GM19328 (cell line): ENCODE data around the gene MARCHF9.

Experiments used
- ATAC-seq: cut with Tn5 transposase; IDR thresholded peaks from one replicate; pipeline ENCODE4 v1.9.1; 2021; ENCODE audit warnings: mild to moderate bottlenecking, moderate library complexity; ENCODE audit not compliant: unreplicated experiment

Gene MARCHF9

DNA sequence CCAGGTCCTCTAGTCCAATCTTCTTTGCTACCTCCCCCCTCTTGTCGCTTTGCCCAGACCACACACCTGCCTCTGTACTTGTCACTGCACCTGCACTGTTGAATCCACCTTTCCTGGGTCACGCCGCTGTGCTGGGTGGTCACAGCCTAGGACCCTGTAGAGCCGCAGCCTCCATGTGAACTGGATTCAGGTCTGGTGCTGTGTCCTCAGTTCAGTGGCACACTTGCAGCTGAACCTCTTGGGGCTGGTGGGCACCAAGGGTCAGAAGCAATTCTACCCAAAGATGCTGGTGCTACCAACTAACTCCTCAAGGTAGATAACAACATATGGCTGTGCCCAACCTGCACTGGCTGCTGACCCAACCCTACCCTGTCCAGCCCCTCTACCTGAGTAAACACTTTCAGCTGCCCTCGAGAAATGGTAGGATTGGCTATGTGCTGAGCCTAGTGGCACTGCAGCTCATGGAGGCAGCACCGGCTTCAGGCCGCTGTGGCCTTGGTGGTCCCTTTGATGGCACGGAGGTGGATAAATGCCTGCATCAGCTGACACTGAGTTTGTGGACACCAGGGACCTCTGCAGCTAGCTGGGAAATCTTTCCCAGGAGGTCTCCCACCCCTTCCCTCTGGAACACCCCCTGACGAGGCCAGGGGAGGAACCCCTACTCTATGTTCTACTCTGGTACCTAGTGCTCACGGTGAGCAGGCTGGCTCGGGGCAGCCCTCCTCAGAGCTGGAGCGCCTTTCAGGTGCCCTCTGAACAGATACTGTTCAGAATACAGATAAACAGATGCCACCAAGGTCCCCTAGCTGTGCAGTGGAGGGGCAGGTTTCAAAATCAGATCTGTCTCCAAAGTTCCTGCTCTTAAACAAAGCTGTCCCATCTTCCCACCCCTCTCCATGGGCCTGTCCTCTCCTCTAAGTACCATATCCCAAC, 30.6 kb upstream of the MARCHF9 start:
- no peak for ATAC-seq

DNA sequence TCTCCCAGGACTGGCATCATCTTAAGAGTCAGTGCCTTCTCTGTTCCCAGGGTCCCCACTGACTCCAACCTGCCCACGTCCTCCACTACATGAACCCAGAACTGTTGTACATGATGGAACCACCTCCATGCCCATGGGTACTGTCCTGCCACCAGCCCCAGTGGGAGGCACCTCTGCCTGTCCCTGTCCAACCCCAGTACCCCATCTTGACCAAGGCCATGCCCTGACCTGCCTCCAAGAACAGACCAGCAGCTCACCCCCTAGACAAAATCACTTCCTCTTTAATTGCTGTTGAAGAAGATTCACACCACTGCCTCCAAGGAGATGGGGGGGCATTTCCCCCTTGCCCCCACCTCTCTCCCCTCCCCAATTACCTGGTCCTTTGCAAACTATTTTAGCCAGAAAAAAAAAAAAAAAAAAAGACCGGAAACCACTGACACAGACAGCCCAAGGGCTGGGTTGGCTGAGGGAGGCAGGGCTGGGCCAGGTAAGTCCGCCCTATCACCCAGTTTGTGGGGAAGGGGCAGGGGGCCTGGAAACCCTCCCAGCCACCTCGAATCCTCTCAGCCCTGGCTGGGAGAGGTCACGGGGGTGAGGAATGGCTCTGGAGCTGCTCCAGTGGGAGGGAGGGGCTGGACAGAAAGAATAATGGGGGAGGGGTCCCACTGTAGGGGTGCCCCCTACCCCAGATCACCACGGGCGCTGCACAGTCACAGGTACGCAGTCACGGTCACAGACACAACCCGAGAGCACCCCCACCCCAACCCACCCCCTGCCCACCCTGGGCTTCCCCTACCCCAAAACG, 29.8 kb upstream of the MARCHF9 start:
- ATAC-seq, result no peak

DNA sequence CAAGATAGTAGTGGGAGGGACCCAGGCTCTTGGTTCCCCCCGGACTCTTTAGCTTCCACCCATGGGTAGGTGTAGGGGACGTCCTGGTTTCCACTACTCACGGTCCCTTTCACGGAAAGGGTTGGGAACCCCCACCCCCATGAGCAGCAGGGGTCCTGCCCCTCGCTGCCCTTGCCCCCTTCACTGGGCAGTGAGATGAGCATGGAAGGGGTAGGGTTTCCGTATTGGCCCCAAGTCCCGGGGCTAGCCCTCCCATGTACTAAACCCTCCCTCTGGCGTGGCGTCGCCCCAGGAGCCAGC, 29.1 kb upstream of the MARCHF9 start:
- ATAC-seq, result no peak

DNA sequence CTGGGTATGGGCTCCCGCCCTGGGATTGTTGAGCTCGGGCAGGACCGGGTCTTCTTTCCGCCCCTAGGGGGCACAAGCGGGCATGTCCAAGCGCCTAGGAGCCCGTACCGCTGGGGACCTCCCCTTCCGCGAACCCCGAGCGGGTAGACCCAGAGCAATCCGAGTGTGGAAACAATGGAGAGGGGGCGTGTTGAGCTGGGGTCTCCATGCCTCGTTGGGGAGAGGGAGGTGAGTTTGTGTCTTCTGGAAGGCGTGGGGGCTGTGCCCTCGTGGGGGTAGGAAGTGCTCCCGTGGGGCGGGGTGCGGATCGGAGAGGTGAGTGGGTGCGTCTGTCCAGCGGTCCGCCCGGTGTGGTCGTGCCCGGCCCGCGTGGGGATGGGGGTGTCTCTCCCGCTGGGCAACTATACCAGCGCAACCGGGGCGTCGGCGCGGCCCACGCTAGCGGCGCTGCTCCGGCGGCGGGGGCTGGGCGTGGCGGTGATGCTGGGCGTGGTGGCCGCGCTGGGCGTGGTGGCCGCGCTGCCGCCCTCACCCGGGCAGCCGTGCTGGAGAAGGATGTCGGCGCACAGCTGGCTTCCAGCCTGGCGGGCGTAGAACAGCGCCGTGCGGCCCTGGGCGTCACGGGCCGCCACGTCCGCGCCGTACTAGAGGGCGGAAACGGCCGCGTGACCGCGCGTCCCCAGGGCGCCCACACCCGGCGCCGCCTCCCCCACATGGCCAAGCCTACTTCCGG, 28.6 kb upstream of the MARCHF9 start:
- ATAC-seq, result no peak

DNA sequence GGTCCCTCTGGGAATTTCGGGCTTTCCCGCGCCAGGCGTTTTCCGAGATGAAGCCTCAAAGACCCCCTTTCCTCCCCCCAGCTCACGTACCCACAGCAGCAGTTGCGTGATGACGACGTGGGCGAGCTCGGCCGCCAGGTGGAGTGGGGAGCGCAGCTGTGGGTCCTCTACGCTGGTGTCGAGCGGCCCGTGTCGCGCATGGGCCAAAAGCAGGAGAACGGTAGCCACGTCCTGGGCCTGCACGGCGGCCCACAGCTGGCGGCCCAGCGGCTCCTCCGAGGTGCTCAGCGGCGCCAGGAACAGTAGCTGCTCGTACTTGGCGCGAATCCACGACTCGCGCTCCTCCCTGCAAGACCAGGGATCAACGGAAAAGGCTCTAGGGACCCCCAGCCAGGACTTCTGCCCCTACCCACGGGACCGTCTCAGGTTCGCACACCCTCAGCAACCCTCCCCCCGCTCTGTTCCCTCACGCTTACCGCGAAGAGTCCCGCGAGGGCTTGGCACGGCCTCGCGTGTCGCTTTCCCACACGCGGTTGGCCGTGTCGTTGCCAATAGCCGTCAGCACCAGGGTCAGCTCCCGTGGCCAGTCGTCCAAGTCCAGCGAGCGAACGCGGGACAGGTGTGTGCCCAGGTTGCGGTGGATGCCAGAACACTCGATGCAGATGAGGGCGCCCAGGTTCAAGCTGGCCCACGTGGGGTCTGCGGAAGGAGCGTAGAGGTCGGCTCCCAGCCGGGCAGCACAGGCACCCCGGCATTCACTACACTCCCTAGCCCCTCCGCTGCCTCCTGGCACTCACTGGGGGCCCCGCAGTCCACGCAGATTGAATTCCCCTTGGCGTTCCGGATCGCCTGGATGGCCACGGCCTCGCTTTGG, 27.8 kb upstream of the MARCHF9 start:
- no peak for ATAC-seq

DNA sequence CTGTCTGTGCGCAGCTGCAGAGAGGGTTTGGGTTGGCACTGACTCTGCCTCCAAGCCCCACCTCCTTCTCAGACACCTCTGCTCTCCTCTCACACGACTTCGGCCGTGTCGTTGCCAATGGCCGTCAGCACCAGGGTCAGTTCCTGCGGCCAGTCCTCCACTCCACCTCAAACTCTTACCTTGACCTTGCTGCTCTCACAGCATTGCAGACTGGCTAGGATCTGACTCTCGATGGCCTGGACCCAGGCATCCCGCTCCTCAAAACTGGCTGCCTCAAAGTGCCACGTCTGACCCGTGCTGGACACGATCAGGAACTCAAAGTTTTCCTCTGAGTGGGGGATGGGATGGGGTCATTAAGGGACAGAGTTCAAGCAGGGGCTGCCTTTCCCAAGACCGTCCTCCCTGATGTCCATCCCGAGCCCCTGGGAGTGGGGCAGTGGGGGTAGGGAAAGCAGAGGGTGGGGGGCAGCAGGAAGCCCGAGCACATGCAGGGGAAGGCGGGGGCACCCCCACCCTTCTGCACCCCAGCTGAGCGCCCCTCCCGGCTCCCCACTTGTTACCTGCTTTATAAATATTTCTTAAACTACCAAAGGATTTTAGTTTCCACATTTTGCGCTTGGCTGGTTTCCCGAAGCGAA, 27.0 kb upstream of the MARCHF9 start:
- ATAC-seq, result no peak

DNA sequence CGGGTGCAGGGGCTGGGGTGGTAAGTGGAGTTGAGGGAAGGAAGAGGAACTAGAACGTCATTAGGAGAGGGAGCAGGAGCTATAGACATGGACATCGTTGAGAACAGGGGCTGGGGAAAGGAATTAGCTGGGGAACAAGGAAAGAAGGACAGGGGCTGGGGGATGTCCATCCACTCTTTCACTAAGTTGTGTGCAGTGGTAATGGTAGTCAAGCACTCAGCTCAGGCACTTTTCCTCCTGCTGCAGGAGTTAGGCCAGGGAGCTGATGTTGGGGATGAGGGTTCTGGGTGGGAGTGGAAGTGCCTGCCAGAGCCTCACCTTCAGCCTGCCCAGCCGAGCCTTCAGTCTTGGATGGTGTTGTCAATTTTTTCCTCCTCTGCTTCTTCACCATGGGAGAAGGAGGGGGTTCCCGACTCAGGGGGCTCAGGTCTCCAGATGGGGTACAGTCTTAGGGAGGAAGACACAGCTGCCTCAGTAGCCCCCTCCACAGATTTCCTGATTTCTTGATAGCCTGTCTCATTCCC, 25.5 kb upstream of the MARCHF9 start:
- no peak for ATAC-seq

DNA sequence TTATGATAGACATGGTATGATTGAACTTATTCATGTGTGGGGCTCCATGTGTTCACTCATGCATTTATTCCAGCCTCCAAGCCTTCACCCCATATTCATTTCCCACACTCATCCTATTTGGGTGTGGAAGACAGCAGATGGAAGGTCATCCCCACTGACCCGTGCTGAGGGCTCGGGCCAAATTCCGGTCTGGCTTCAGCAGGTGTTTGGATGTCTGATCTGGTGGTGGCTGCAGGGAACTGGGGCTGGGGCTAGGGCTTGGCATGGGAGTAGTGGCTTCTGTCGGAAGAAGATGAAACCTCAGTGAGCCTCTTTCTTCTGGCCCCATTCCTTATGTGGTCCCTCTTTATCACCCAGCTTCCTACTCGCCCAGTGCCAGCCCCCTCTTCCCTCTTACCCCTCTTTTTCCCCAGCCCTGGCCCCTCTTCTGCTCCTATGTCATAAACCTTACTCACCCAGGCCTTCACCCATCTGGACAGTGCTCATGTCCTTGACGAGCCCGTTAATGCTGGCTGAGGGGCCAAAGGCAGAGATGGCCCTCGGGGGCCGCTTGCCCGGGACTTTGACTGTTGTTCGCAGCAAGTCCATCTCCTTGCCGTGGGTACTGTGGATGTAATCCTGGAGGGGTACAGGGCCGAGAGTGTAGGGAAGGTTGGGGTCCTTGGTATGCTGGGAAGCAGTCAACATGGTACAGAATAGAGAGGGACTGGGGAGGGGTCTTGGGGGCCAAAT, 24.4 kb upstream of the MARCHF9 start:
- no peak for ATAC-seq

DNA sequence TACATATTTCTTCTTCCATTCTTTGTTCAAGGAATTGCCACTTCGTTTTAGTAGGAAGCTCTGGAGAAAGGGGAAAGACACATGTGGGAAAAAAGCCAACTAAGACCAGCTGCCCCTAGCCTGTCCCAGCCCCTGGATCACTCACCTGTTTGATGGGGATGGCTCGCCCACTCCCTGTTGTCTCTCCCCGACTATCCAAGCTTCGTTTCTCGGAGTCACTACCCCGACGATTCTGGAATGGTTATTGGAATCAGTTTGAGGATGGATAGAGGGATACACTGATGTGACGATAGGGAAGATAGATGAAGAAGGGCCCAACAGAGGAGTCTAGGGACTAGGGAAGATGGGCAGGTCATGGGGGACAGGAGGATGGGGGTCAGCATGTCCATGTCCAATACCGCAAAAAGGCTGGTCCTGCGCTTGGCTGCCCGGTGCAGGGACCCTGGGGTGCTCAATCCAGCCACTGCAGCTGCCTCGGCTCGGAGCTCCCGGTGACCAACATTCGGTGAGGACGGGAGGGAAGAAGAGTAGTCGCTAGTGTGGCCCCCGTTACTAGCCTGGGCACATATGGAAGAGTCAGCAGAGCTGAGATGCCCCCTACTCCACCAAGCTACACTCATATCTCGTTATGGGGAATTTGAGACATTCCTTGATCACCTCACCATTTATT, 23.4 kb upstream of the MARCHF9 start:
- no peak for ATAC-seq

DNA sequence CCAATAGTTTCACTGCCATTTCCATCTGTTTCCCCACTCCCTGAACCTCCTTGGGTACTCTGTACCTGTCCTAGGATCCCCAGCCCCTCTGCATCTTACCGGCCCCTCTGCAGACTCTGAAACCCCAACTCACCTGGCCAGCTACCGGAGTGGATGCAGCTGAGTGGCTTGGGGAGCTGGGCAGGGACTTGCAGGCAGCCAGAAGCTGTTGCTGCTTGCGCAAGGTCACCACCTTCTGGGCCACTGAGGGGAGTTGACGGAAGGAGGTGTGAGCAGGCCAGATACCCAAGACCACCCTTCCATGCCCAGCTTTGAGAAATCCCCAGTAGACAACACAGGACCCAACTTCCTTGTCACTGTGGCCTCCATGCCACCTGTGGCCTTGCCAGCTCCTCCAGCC, 22.6 kb upstream of the MARCHF9 start:
- ATAC-seq, result no peak

DNA sequence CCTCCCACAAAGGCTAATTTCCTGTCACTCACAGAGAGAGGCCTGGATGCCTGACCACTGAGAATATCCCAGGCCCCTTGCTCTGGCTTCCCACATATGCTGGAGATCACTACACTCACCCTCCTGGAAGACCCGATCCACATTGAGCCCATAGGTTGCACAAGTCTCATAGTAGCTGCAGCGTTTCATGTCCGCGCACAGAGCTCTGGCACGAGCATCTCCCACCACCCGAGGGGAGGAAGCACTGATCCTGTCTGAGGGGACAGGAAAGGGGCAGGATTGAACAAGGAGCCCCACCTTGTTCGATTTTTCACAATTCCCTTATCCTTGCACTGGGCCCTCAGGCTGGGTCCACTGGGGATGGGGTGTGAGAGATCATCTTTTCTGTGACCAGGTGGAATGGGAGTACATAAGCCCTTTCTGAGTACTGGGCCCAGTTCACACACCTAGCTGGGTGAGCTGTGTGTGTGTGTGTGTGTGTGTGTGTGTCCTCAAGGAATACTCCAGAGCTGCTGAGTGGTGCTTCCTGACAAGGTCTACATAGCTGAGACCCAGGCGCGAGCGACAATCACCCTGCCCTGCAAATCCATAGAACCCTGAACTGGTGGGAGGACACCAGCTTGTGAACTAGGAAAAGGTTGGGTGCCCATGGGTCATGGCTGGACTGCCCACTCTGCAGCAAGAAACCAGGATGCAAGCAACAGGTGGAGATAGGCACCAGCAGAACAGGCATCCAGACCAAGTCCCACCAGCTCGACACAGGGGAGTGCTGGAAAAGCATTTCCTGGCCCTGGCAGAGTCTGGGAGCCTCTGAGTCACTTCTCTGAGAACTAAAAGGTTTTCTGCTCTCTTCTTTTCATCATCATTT, 21.9 kb upstream of the MARCHF9 start:
- ATAC-seq, result no peak

DNA sequence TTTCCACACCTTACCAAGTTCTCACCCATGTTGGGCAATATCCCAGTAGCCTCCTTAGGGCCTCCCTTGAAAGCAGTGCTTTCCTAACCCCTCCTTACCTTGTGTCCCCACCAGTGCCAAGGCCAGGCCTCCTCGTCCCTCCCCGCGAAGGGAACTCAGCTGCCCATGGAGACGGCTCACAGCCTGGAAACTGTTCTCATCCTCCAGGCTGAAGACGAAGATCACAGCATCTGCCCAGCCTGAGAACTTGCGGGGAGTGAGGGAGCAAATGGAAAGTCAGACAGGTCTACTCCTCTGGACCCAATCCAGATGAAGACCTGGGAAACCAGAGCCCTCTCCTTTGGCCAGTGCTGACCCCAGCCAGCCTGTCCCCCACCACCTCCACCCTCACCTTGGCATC, 21.0 kb upstream of the MARCHF9 start:
- no peak for ATAC-seq

DNA sequence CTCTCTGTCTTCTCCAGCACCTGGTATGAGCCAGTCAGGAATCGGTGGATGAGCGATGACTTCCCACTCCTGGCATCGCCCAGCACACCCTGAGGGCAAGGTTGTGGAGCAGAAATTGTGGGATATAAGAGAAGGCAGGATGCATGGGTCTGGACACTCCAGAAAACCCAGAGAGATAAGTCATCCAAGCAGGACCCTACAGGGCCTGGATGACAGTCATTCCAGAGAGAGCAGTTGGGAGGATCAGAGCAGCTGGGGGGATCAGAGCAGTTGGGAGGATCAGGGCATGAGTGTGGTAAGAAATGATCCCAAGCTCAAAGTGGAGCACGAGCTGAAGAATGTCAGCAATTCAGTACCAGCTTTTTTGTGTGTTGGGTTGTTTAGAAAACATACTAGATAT, 20.3 kb upstream of the MARCHF9 start:
- no peak for ATAC-seq

DNA sequence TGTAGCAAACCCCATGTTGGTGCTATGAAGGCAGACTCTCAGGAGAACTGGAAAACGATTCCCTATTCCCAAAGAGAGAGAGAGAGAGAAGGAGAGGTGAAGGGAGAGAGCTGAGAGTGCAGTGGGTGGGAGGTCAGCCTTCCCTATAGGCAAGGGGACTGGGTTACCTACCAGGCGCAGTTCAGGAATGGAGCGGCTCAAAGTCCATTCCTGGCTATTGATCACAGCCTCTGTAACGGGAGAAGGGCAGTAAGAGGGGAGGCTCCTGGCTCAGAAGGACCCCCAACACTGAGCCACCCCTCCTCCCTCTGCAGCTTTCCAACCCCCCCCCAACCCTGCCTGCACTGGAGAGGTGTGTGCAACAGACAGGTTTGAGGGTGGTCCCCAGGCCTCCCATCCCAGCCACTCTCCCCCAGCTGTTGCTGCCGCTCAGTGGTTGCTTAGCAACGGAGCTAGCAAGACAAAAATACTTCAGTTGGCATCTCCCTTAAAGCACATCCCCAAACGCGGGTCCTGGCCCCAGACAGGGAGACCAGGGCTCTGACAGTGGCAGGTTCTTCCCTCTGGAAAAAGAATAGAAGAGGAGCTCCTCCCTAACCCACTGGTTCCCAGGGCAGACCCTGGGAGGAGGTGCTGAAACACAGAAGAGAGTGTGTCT, 19.6 kb upstream of the MARCHF9 start:
- ATAC-seq, result no peak

DNA sequence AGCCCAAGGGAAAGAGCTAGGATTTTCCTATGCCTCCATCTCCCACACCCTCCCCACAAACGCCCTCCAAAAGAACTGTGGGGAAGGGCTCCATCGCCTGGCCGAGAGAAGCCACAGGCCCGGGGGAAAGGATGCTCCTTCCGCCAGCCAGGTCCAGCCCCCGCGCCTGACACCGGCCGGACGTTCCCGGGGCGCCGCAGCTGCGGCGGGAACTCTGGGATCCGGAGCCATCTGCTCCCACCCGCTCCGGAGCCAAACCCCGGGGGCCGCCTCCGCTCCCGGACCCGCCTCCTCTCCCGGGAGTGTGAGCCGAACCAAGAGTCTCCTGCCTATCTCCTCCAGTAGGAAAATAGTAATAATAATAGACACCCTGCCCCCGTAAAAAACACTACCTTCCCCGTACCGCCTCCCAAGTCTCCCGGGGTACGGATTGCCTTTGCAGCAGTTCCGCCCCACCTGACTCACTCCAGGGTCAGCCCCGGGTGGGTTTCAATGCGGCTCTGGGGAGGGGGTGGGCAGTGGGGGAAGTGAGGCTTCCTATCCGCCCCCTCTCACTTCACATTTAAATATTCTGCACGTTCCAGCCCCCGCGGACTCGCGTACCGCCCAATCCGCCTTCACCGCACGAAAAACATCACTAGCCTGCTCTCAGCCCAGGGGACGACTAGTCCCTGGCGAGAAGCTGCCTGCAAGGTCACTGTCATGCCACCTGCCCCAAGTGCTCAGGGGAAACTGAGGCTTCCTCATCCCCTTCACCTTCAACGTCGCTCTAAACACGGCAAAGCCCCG, 18.8 kb upstream of the MARCHF9 start:
- ATAC-seq, result no peak

DNA sequence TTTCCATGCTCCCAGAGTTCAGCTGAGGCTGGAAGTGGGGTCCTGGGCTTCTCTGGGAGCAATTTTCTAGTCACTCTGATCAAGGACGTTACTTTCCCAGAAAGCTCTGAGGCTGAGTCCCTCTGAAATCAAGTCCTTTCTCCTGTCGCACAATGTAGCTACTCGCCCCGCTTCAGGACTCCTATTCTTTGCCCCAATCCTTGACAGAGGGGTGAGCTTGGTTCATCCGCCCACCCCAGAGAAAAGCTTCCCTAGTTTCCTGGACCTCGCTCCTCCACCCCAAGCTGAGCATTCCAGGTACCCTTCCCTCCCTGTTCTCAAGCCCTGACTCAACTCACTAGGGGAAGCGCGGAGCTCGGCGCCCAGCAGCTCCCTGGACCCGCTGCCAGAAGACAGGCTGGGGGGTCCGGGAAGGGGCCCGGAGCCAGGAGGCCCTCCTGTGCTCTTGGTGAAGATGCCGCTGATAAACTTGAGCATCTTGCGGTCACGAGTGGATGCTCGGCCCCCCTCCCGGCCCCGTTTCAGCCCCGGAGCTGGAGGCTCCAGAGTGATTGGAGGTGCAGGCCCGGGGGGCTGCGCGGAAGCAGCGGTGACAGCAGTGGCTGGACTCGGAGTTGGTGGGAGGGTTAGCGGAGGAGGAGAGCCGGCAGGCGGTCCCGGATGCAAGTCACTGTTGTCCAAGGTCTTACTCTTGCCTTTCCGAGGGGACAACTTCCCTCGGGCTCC, 18.0 kb upstream of the MARCHF9 start:
- no peak for ATAC-seq
